Astrocyte (in vitro differentiated cells and primary cell): ENCODE data around the gene FAM53B. TPM values are rescaled to one million over a fixed set of nuclear protein-coding genes. Genes with fewer than 3 reads are reported as not detected.

ENCODE experiments used
- DNase-seq: peaks from one replicate; pipeline ENCODE4 v3.0.0-alpha.2; 2010; ENCODE audit warnings: low read depth
- FAIRE-seq: peaks from 2 replicates; lab custom pipeline; 2011; peaks lifted over from hg19 to GRCh38; lab: Jason Lieb, UNC
- H2AFZ ChIP-seq: 2 replicates; pipeline ENCODE4 v1.6.0; 2012; ENCODE audit warnings: low read depth, low read length, inconsistent platforms
- H3K27ac ChIP-seq: 2 replicates; pipeline ENCODE4 v1.5.1; 2011; ENCODE audit warnings: low read depth, low read length, inconsistent platforms
- H3K27me3 ChIP-seq: 2 replicates; pipeline ENCODE4 v1.6.0; 2011; ENCODE audit warnings: low read length, inconsistent platforms; ENCODE audit not compliant: insufficient read depth
- H3K36me3 ChIP-seq: 2 replicates; pipeline ENCODE4 v1.5.1; 2011; ENCODE audit warnings: low read length, inconsistent platforms; ENCODE audit not compliant: insufficient read depth
- H3K4me1 ChIP-seq: 2 replicates; pipeline ENCODE4 v1.5.1; 2011; ENCODE audit warnings: low read length, inconsistent platforms; ENCODE audit not compliant: insufficient read depth
- H3K4me2 ChIP-seq: 2 replicates; pipeline ENCODE4 v1.6.0; 2012; ENCODE audit warnings: low read length, inconsistent platforms
- H3K4me3 ChIP-seq: 2 replicates; pipeline ENCODE4 v1.5.1; 2011; ENCODE audit warnings: low read depth, mild to moderate bottlenecking, low read length, inconsistent platforms; ENCODE audit not compliant: insufficient read depth
- H3K79me2 ChIP-seq: 2 replicates; pipeline ENCODE4 v1.6.0; 2012; ENCODE audit warnings: mild to moderate bottlenecking, low read length, inconsistent platforms; ENCODE audit not compliant: insufficient read depth
- H3K9ac ChIP-seq: 2 replicates; pipeline ENCODE4 v1.6.0; 2012; ENCODE audit warnings: mild to moderate bottlenecking, low read length, inconsistent platforms
- H3K9me3 ChIP-seq: 2 replicates; pipeline ENCODE4 v1.5.1; 2012; ENCODE audit warnings: low read depth, mild to moderate bottlenecking, low read length, inconsistent platforms; ENCODE audit not compliant: insufficient read depth
- H4K20me1 ChIP-seq: 2 replicates; pipeline ENCODE4 v1.6.0; 2012; ENCODE audit warnings: low read length, inconsistent platforms; ENCODE audit not compliant: insufficient read depth
- H3K27ac Mint-ChIP-seq: one replicate; pipeline ENCODE4 v1.8.0; 2021; ENCODE audit warnings: mild to moderate bottlenecking, mixed read lengths; ENCODE audit not compliant: unreplicated experiment
- H3K27me3 Mint-ChIP-seq: one replicate; pipeline ENCODE4 v1.8.0; 2021; ENCODE audit warnings: low read depth, mixed read lengths; ENCODE audit not compliant: unreplicated experiment
- H3K36me3 Mint-ChIP-seq: one replicate; pipeline ENCODE4 v1.8.0; 2021; ENCODE audit warnings: low read depth, mixed read lengths; ENCODE audit not compliant: unreplicated experiment
- H3K4me1 Mint-ChIP-seq: one replicate; pipeline ENCODE4 v1.8.0; 2021; ENCODE audit warnings: low read depth, mixed read lengths; ENCODE audit not compliant: unreplicated experiment
- H3K4me3 Mint-ChIP-seq: one replicate; pipeline ENCODE4 v1.8.0; 2021; ENCODE audit warnings: mild to moderate bottlenecking, moderate library complexity, mixed read lengths; ENCODE audit not compliant: unreplicated experiment
- H3K9me3 Mint-ChIP-seq: one replicate; pipeline ENCODE4 v1.8.0; 2021; ENCODE audit warnings: mild to moderate bottlenecking, mixed read lengths; ENCODE audit not compliant: unreplicated experiment
- EZH2 ChIP-seq: IDR thresholded peaks from 2 replicates; pipeline ENCODE4 v1.6.1; 2012; ENCODE audit warnings: mild to moderate bottlenecking, low read length, inconsistent platforms; ENCODE audit not compliant: insufficient read depth
- total RNA-seq: library from RNA; stranded (reverse); gene quantifications from 2 replicates; pipeline ENCODE4 v1.2.1, GENCODE V29; 2021
- TF ChIP-seq, protein P1 (sequence below): IDR thresholded peaks from 2 replicates; pipeline ENCODE4 v1.5.1; 2011; ENCODE audit warnings: low read depth, mild to moderate bottlenecking, inconsistent platforms, low read length, moderate library complexity; ENCODE audit not compliant: insufficient read depth

The FAM53B gene
- total RNA-seq, 1 donor from 2014 or later = 12.9 TPM

DNA sequence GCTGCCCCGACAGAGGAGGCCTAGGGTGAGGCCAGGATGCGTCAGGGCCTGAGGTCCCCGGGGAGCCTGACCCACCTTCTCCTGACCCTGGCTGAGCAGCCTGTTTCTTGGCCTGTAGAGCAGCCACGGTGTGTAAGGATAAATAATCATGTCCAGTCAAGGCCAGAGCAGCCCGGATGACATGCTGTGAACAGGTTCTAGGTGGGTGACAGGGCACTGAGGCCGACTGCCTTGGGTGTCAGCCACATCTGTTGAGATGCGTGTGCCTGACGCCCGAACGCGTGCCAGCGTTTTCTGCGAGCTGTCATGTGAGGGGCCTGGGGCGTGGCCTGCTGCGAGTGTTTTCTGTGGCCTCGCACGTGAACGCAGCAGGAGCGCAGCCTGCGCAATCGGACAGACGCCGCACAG, 118.3 kb downstream of the FAM53B start:
- Histone ChIP-seq H2AFZ (no peak overlapping the region), H3K79me2 (no peaks in the 10 kb centered on the region), H3K27ac (no peak overlapping the region), H3K9ac (no peak overlapping the region), H3K9me3 (no peaks in the 10 kb centered on the region), H3K4me3 (no peak overlapping the region), H3K36me3 (no peaks in the 10 kb centered on the region), H3K27me3 (no peaks in the 10 kb centered on the region), H3K4me2 (no peak overlapping the region), H3K4me1 (no peaks in the 10 kb centered on the region), H4K20me1 (peaks cover 44% of the 10 kb centered on the region)
- H3K27me3 Mint-ChIP-seq = peaks cover 5% of the 10 kb centered on the region
- DNase-seq = no peak
- H3K4me1 Mint-ChIP-seq = peaks cover 4% of the 10 kb centered on the region
- no peaks in the 10 kb centered on the region for H3K9me3 Mint-ChIP-seq
- FAIRE-seq = no peak
- TF ChIP-seq EZH2 = no peak
- TF ChIP-seq, protein P1, sequence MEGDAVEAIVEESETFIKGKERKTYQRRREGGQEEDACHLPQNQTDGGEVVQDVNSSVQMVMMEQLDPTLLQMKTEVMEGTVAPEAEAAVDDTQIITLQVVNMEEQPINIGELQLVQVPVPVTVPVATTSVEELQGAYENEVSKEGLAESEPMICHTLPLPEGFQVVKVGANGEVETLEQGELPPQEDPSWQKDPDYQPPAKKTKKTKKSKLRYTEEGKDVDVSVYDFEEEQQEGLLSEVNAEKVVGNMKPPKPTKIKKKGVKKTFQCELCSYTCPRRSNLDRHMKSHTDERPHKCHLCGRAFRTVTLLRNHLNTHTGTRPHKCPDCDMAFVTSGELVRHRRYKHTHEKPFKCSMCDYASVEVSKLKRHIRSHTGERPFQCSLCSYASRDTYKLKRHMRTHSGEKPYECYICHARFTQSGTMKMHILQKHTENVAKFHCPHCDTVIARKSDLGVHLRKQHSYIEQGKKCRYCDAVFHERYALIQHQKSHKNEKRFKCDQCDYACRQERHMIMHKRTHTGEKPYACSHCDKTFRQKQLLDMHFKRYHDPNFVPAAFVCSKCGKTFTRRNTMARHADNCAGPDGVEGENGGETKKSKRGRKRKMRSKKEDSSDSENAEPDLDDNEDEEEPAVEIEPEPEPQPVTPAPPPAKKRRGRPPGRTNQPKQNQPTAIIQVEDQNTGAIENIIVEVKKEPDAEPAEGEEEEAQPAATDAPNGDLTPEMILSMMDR = no peak
- peaks cover 6% of the 10 kb centered on the region for H3K36me3 Mint-ChIP-seq
- no peak overlapping the region for H3K27ac Mint-ChIP-seq
- no peak overlapping the region for H3K4me3 Mint-ChIP-seq

DNA sequence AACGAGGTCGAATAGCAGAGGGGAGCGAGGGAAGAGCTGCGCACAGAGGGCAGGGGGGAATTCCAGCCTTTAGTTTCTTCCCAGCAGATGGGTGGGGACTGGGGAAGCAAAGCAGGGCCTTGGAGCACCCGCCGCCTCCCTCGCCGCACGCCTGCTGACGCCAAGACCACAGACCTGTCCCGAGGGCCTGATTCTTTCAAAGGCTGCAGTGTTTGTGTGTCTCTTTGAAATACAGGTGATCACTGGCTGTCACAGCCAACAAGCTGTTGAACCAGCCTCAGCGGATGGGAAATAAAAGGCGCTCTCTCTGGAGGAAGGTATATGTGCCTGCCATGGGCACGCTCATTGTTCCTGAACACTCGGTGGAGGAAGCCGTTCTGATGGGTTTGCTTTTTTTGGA, 119.3 kb downstream of the FAM53B start:
- H3K27ac ChIP-seq = no peak overlapping the region
- no peak overlapping the region for H3K27ac Mint-ChIP-seq
- H4K20me1 ChIP-seq = peaks cover 43% of the 10 kb centered on the region

DNA sequence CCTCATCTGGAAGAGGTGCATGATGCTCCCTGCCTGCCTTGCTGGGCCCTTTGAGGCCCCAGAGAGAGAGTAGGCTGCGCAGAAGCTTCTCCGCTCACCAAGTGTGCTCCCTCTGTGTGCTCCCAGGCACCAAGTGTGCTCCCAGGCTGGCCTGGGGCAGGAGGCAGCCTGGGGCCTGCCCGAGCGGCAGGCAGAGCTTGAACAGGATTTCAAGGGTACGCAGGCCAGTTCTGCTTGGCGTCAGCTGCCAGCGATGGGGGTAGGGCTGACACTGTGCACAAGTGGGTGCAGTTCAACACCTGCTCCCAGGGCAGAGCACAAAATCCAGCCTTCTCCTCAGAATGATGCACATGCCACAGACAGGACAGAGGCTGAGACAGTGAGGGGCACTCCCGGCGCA, 119.7 kb downstream of the FAM53B start:
- no peaks in the 10 kb centered on the region for H3K4me1 ChIP-seq
- H4K20me1 ChIP-seq = peaks cover 40% of the 10 kb centered on the region
- TF ChIP-seq, protein P1 = no peak
- no peak for TF ChIP-seq EZH2
- no peak for FAIRE-seq
- H2AFZ ChIP-seq = no peak overlapping the region
- no peak overlapping the region for H3K4me3 Mint-ChIP-seq
- H3K27me3 ChIP-seq = no peaks in the 10 kb centered on the region
- peaks cover 5% of the 10 kb centered on the region for H3K27me3 Mint-ChIP-seq
- DNase-seq = no peak
- no peak overlapping the region for H3K27ac ChIP-seq
- H3K4me1 Mint-ChIP-seq = peaks cover 4% of the 10 kb centered on the region
- H3K9me3 ChIP-seq = no peaks in the 10 kb centered on the region
- H3K36me3 ChIP-seq = no peaks in the 10 kb centered on the region
- H3K9me3 Mint-ChIP-seq = no peaks in the 10 kb centered on the region
- no peak overlapping the region for H3K4me3 ChIP-seq
- peaks cover 6% of the 10 kb centered on the region for H3K36me3 Mint-ChIP-seq
- H3K27ac Mint-ChIP-seq = no peak overlapping the region
- H3K79me2 ChIP-seq = no peaks in the 10 kb centered on the region
- no peak overlapping the region for H3K4me2 ChIP-seq
- H3K9ac ChIP-seq = no peak overlapping the region

More for the DNA sequence above, 119.3 kb downstream of the FAM53B start:
- Mint-ChIP-seq H3K4me3 (no peak overlapping the region), H3K4me1 (peaks cover 4% of the 10 kb centered on the region), H3K27me3 (peaks cover 5% of the 10 kb centered on the region), H3K36me3 (peaks cover 6% of the 10 kb centered on the region), H3K9me3 (no peaks in the 10 kb centered on the region)
- H3K27me3 ChIP-seq = no peaks in the 10 kb centered on the region
- H3K36me3 ChIP-seq = no peaks in the 10 kb centered on the region
- no peak for TF ChIP-seq EZH2
- TF ChIP-seq, protein P1 = no peak
- H3K9ac ChIP-seq = no peak overlapping the region
- DNase-seq = no peak
- H3K79me2 ChIP-seq = no peaks in the 10 kb centered on the region
- H3K9me3 ChIP-seq = no peaks in the 10 kb centered on the region
- H3K4me2 ChIP-seq = no peak overlapping the region
- H3K4me1 ChIP-seq = no peaks in the 10 kb centered on the region
- no peak for FAIRE-seq
- no peak overlapping the region for H2AFZ ChIP-seq
- no peak overlapping the region for H3K4me3 ChIP-seq
